ENCODE results near the gene GRB14. TPM values are rescaled to one million over a fixed set of nuclear protein-coding genes. Genes with fewer than 3 reads are reported as not detected.
A peak's percentile ranks its signal among the peaks of the same experiment; 100 is the strongest.

Gene GRB14
- total RNA-seq, 4 donors from 2014 or later: 5.4 to 19.3 (median 9.8) TPM

GRCh38 chr2:164456619-164457018, 164.7 kb downstream of the GRB14 start:
- Histone ChIP-seq H3K4me1 (no peaks in the 10 kb centered on the region), H3K36me3 (no peaks in the 10 kb centered on the region), H3K27ac (no peak overlapping the region), H3K9me3 (no peaks in the 10 kb centered on the region), H3K4me3 (replicated peaks in 1 of 3) (no peak overlapping the region), H3K27me3 (no peaks in the 10 kb centered on the region)
- DNase-seq: peak; percentile 64 to 68
- TF ChIP-seq CTCF (IDR thresholded peaks at IDR 0.05): no peak
- no peak for TF ChIP-seq POLR2A (IDR thresholded peaks at IDR 0.05)
- intact Hi-C loops (cut with DNase I): no loop called here
- 24 to 29% methylated on average over 4 of the region's 4 CpGs for WGBS, 2 donors

GRCh38 chr2:164453656-164454305, 167.5 kb downstream of the GRB14 start:
- Histone ChIP-seq H3K27ac (no peak overlapping the region), H3K4me3 (replicated peaks in 1 of 3) (no peak overlapping the region), H3K9me3 (no peaks in the 10 kb centered on the region), H3K4me1 (no peaks in the 10 kb centered on the region), H3K27me3 (no peaks in the 10 kb centered on the region), H3K36me3 (no peaks in the 10 kb centered on the region)
- intact Hi-C loops (cut with DNase I): no loop called here
- DNase-seq: no peak
- TF ChIP-seq POLR2A (IDR thresholded peaks at IDR 0.05) (no peak), CTCF (IDR thresholded peaks at IDR 0.05) (no peak)
- 73 to 82% methylated on average over 5 of the region's 5 CpGs for WGBS, 2 donors

GRCh38 chr2:164450278-164450677, 171.0 kb downstream of the GRB14 start:
- Histone ChIP-seq H3K9me3 (no peaks in the 10 kb centered on the region), H3K36me3 (no peaks in the 10 kb centered on the region), H3K27ac (no peak overlapping the region), H3K4me1 (no peaks in the 10 kb centered on the region), H3K4me3 (replicated peaks in 1 of 3) (no peak overlapping the region), H3K27me3 (no peaks in the 10 kb centered on the region)
- 96 to 98% methylated on average over 2 of the region's 2 CpGs for WGBS, 2 donors
- no peak for TF ChIP-seq POLR2A (IDR thresholded peaks at IDR 0.05)
- TF ChIP-seq CTCF (IDR thresholded peaks at IDR 0.05): no peak
- intact Hi-C loops (cut with DNase I): no loop called here
- DNase-seq: no peak

GRCh38 chr2:164449706-164450105, 171.6 kb downstream of the GRB14 start:
- H3K27me3 ChIP-seq: no peaks in the 10 kb centered on the region
- H3K36me3 ChIP-seq: no peaks in the 10 kb centered on the region
- no peak overlapping the region for H3K27ac ChIP-seq
- intact Hi-C loops (cut with DNase I): no loop called here
- H3K9me3 ChIP-seq: no peaks in the 10 kb centered on the region
- TF ChIP-seq CTCF (IDR thresholded peaks at IDR 0.05) (no peak), POLR2A (IDR thresholded peaks at IDR 0.05) (no peak)
- no peaks in the 10 kb centered on the region for H3K4me1 ChIP-seq
- H3K4me3 ChIP-seq (replicated peaks in 1 of 3): no peak overlapping the region
- 79 to 81% methylated on average over 5 of the region's 5 CpGs for WGBS, 2 donors
- DNase-seq: no peak

- no peak for DNase-seq
- Histone ChIP-seq H3K9me3 (no peaks in the 10 kb centered on the region), H3K27ac (no peak overlapping the region), H3K27me3 (no peaks in the 10 kb centered on the region), H3K4me1 (no peaks in the 10 kb centered on the region), H3K36me3 (no peaks in the 10 kb centered on the region), H3K4me3 (replicated peaks in 1 of 3) (no peak overlapping the region)
- TF ChIP-seq CTCF (IDR thresholded peaks at IDR 0.05): no peak
- 88 to 92% methylated on average over 5 of the region's 5 CpGs for WGBS, 2 donors
- intact Hi-C loops (cut with DNase I): no loop called here
Observed at GRCh38 chr2:164447660-164448059, 173.6 kb downstream of the GRB14 start.

Other genes starting within 250 kb of the GRB14 start
- 10 to 100 TPM; 41.8 to 90.8 (median 76.9) TPM for gene COBLL1, start 220.3 kb upstream of the GRB14 start, total RNA-seq

Measured in thyroid gland (tissue), 4 donors.